Kidney capillary endothelial cell (primary cell): Measurements from ENCODE around the gene ZNF784.
A peak's percentile ranks its signal among the peaks of the same experiment; 100 is the strongest.
"Not testable (repeated sequence)": the region's sequence is repeated elsewhere in the genome, so short reads cannot be mapped to it uniquely, and the experiment has no call there.

Experiments
- DNase-seq: peaks from one replicate; pipeline ENCODE4 v3.0.0-alpha.2; 2018; ENCODE audit warnings: low spot score

Gene ZNF784

GRCh38 chr19:55583897-55584296, 40.5 kb downstream of the ZNF784 start:
- DNase-seq: not testable (repeated sequence)

DNA sequence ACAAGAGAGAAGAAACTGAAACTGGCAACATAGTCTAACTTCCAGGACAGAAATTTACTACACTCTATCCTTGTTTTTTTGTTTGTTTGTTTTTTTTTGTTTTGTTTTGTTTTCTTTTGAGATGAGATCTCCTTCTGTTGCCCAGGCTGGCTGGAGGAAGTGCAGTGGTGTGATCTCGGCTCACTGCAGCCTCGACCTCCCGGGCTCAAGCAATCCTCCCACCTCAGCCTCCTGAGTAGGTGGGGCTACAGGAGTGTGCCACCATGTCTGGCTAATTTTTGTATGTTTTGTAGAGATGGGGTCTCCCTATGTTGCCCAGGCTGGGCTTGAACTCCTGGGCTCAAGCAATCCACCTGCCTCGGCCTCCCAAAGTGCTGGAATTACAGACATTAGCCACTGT, 42.1 kb downstream of the ZNF784 start:
- DNase-seq: not testable (repeated sequence)

DNA sequence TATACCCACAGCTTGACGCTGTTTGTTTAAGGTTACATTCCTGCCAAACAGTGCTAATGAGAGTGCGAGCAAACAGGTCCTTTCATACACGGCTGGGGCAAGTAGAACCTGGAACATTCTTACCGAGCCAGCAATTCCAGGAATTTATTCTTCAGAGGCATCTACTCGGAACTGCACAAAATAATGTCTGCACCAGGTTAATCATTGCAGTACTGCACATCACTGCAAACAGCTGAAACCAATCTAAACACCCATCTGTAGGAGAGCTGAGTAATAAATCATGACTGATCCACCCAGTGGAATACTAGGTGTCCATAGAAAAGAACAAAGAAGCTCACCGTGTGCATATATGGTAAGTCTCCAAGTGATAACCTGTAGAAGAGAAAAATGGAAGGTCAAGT, 42.5 kb downstream of the ZNF784 start:
- DNase-seq: no peak

DNA sequence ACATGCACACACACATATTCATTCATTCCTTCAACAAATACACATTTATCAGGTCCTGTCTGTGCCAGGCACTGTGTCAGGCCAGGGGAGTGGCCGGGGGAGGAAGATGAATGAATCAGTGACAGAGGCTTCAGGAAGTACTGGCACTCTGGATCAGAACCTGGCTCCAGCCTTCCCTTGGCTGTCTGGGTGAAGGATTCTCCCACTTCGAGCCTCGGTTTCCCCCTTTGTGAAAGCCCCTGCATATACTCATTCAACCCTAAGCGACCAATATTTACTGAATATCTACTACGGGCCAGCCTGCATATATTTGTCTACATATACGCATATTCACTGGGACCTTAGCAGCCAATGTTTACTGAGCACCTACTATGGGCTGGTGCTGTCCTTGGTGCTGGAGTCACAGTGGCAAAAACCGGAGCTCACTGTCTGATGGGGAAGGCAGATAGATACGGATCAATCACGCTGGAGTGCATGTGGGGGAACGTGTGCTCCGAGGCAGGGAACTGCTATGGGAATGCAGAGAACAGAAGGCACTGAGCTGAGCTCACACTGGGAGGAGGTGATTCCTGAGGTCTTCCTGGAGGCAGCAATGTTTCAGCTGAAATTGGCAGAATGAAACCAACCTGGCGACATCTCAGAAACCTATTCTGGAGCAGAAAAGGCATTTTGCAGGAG, 43.1 kb downstream of the ZNF784 start:
- DNase-seq: no peak

DNA sequence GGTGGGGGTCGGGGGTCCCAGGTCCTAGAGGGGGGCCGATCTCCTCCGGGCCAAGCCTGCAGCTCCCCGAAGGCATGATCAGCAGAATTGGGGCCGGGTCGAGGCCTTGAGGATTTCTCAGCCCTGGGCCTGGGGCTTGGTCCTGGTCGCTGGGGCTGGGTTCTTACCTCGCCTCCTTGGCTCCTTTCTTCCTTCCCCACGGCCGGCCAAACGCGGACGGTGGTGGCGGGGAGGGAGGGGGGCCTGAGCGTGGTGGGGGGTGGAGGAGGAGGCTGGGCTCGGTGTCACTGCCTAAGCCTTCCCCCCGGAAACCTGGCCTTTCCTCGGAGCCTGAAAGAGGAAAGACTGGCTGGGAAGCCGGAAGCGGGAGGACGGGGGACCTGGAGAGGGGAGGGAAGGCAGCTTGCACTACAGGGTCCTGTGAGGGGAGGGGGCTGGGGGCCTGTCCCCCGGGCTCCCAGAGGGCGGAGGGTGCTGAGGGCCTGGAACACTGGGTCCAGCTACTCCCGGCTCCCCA, 43.7 kb downstream of the ZNF784 start, which contains the start of gene ZNF579:
ZNF579 (minus strand) TSS at position 221 of the 517 bp plus-strand sequence. CDS start 1,209 bp downstream, outside the sequence.
- peak; percentile 70 for DNase-seq

DNA sequence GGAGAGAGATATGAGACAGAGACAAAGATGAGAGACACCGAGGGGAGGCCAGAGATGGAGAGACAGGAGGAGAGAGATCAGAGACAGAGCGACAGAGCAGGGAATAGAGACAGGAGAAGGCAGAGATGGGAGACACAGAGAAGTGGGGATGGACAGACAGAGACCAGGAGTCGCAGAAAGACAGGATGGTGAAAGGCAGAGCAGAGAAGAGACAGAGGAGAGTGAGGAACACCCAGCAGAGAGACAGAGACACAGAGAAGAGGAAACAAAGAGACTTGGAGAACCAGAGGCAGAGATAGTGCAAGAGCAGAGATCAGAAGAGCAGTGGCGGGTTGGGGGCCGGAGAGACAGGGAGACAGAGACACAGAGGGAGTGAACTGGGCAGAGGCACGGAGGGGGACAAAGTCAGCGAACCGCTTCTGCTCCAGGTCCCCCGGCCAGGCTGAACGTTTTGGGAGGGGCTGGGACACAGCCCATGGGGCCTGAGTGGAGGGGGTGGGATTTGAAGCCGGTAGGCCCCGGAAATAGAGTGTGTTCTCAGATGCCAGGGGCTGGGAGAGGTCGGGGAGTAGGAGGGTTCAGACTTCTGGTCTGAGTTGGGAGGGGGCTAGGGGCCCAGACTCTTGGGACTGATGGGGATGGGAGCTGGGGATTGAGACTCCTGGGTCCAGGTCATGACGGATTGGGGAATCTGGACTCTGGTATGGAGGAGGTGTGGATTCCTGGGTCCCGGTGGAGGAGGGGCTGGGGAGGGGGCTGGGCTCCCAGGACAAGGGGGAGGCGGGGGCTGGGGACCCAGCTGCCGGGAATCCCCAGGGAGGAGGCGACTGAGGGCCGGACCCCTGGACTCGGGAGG, 44.4 kb downstream of the ZNF784 start:
- no peak for DNase-seq

DNA sequence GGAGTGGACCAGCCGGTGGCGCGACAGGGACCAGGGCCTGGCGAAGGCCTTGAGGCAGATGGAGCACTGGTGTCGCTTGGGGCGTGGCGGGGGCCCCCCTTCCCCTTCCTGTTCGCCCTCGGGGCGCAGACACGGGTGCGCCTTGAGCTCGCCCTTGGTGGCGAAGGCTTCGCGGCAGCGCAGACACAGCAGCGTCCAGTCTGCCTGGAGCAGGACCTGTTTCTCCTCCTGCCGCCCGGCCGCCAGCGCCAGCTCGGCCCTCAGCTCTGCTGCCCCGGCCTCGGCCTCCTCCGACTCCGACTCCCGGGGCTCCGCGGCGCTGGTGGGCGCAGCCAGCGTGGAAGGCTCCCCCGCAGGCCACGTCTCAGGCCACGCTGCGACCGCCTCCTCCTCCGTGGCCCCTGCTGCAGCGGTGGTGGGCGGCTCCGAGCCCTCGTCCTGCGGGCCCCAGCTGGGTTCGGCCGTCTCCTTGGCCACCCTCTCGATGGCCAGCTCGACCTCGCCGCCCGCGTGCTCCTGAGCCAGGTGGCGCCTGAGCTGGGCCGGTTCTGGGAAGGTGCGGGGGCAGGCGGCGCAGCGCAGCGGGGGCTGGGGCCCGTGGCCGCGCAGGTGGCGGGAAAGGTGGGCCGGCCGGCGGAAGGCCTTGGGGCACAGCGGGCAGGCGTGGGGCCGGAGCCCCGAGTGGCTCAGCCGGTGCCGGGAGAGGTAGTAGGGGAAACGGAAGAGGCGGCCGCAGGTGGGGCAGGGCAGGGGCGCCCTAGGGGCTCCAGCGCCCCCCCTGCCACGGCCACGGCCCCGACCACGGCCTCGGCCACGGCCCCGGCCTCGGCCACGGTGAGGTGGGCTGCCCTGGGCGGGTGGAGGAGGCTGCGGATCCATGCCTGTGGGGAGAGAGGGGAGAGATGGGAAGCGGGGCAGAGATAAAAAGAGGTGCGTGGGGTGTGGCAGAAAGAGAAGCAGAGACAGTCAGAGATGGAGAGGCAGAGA, 45.3 kb downstream of the ZNF784 start:
- no peak for DNase-seq

GRCh38 chr19:55578031-55578760, 46.2 kb downstream of the ZNF784 start:
- DNase-seq: no peak

DNA sequence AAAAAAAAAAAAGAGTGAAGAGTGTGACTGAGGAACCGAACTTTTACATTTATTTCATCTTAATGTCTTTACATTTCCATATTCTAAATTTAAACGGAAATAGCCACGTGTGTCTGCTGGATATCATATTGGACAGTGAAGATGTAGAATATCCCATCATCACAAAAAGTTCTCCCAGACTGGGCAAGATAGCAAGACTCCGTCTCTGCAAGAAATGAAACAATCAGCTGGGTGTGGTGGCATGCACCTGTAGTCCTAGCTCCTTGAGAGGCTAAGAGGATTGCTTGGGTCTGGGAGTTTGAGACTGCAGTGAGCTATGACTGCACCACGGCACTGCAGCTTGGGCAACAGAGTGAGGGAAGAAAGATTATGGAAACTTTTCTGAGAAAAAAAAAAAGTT, 47.6 kb downstream of the ZNF784 start:
- no peak for DNase-seq

DNA sequence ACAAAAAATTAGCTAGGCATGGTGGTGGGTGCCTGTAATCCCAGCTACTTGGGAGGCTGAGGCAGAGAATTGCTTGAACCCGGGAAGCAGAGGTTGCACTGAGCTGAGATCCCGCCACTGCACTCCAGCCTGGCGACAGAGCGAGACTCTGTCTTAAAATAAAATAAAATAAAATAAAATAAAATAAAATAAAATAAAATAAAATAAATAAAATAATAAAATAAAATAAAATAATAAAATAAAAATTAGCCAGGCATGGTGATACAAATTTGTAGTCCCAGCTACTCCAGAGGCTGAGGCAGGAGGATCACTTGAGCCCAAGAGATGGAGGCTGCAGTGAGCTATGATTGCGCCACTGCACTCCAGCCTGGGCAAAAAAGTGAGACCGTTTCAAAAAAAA, 50.4 kb downstream of the ZNF784 start:
- not testable (repeated sequence) for DNase-seq
